Measurements from ENCODE around the gene ZNF358.

- TF ChIP-seq CTCF (IDR thresholded peaks at IDR 0.05): no peak
- TF ChIP-seq POLR2A (IDR thresholded peaks at IDR 0.05): no peak
Measured at GRCh38 chr19:7565332-7565731, 49.4 kb downstream of the ZNF358 start.

Measured in lower leg skin (tissue), 3 donors.